ENCODE measurements around the gene CSNK1E.

DNA sequence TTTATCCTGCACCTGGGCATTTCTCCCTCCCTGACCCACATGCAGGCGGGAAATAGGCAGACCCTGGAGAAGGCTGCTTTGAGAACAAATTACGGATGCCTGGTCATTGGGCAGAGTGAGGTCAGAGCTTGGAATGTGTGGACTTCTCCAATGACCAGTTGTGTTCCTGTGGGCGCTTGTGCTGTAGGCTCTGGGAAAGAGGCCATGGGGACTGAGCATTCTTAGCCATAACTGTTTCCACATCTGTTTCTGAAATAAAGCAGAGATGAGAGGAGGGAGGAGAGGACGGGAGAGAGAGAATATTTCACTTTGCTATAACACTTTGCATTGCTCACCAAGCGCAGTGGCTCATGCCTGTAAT lies 33.2 kb downstream of the CSNK1E start:
- TF ChIP-seq, protein P1, sequence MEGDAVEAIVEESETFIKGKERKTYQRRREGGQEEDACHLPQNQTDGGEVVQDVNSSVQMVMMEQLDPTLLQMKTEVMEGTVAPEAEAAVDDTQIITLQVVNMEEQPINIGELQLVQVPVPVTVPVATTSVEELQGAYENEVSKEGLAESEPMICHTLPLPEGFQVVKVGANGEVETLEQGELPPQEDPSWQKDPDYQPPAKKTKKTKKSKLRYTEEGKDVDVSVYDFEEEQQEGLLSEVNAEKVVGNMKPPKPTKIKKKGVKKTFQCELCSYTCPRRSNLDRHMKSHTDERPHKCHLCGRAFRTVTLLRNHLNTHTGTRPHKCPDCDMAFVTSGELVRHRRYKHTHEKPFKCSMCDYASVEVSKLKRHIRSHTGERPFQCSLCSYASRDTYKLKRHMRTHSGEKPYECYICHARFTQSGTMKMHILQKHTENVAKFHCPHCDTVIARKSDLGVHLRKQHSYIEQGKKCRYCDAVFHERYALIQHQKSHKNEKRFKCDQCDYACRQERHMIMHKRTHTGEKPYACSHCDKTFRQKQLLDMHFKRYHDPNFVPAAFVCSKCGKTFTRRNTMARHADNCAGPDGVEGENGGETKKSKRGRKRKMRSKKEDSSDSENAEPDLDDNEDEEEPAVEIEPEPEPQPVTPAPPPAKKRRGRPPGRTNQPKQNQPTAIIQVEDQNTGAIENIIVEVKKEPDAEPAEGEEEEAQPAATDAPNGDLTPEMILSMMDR (IDR thresholded peaks at IDR 0.05; ENCODE audit: control extremely low read depth in 1 of 3, insufficient read depth in 1 of 3, low read depth in 1 of 3, low read length in 3 of 3): no peak
- no peak for TF ChIP-seq CEBPB (IDR thresholded peaks at IDR 0.05; ENCODE audit: low read depth, low read length)
- TF ChIP-seq SAP30 (IDR thresholded peaks at IDR 0.05; ENCODE audit: insufficient read depth, insufficient replicate concordance, low read length): no peak
- no peak for TF ChIP-seq EP300 (IDR thresholded peaks at IDR 0.05; ENCODE audit: borderline replicate concordance in 1 of 2, low read depth in 2 of 2, low read length in 2 of 2)
- no peak for TF ChIP-seq HDAC6 (IDR thresholded peaks at IDR 0.05; ENCODE audit: low read depth, low read length)
- no peak for TF ChIP-seq SP2 (IDR thresholded peaks at IDR 0.05; ENCODE audit: low read length)

Data from H1 (cell line).